Measurements from ENCODE around the gene ADGRF4.

ADGRF4 gene

GRCh38 chr6:47670851-47671250 lies 27.5 kb upstream of the ADGRF4 start:
- Mint-ChIP-seq H3K9me3 (no peaks in the 10 kb centered on the region), H3K4me3 (peak overlapping the region; percentile 30), H3K27ac (peak overlapping the region; percentile 90), H3K4me1 (peaks cover 36% of the 10 kb centered on the region), H3K36me3 (ENCODE audit: low read depth) (no peaks in the 10 kb centered on the region), H3K27me3 (ENCODE audit: low read depth, poor library complexity) (peaks cover 5% of the 10 kb centered on the region)
- DNase-seq = no peak
- TF ChIP-seq CTCF (IDR thresholded peaks at IDR 0.05) = no peak

GRCh38 chr6:47671777-47672176 lies 26.6 kb upstream of the ADGRF4 start:
- Mint-ChIP-seq H3K27me3 (ENCODE audit: low read depth, poor library complexity) (peaks cover 5% of the 10 kb centered on the region), H3K4me3 (no peak overlapping the region), H3K4me1 (peaks cover 36% of the 10 kb centered on the region), H3K9me3 (no peaks in the 10 kb centered on the region), H3K36me3 (ENCODE audit: low read depth) (no peaks in the 10 kb centered on the region), H3K27ac (no peak overlapping the region)
- DNase-seq = no peak
- TF ChIP-seq CTCF (IDR thresholded peaks at IDR 0.05) = no peak

GRCh38 chr6:47672816-47673215 lies 25.6 kb upstream of the ADGRF4 start:
- H3K4me1 Mint-ChIP-seq = peaks cover 36% of the 10 kb centered on the region
- no peak overlapping the region for H3K27ac Mint-ChIP-seq
- no peak for TF ChIP-seq CTCF (IDR thresholded peaks at IDR 0.05)

GRCh38 chr6:47674673-47675072 lies 23.7 kb upstream of the ADGRF4 start:
- no peak overlapping the region for H3K4me3 Mint-ChIP-seq
- no peak overlapping the region for H3K27ac Mint-ChIP-seq
- peaks cover 5% of the 10 kb centered on the region for H3K27me3 Mint-ChIP-seq (ENCODE audit: low read depth, poor library complexity)
- H3K9me3 Mint-ChIP-seq = no peaks in the 10 kb centered on the region
- H3K36me3 Mint-ChIP-seq (ENCODE audit: low read depth) = no peaks in the 10 kb centered on the region
- H3K4me1 Mint-ChIP-seq = peaks cover 19% of the 10 kb centered on the region
- DNase-seq = no peak
- no peak for TF ChIP-seq CTCF (IDR thresholded peaks at IDR 0.05)

More at GRCh38 chr6:47672816-47673215, 25.6 kb upstream of the ADGRF4 start:
- Mint-ChIP-seq H3K4me3 (no peak overlapping the region), H3K36me3 (ENCODE audit: low read depth) (no peaks in the 10 kb centered on the region), H3K27me3 (ENCODE audit: low read depth, poor library complexity) (peaks cover 5% of the 10 kb centered on the region), H3K9me3 (no peaks in the 10 kb centered on the region)
- DNase-seq = no peak

- TF ChIP-seq CTCF (IDR thresholded peaks at IDR 0.05) = no peak
- peaks cover 4% of the 10 kb centered on the region for H3K27me3 Mint-ChIP-seq (ENCODE audit: low read depth, poor library complexity)
- DNase-seq = no peak
- no peak overlapping the region for H3K4me3 Mint-ChIP-seq
- no peaks in the 10 kb centered on the region for H3K36me3 Mint-ChIP-seq (ENCODE audit: low read depth)
- no peak overlapping the region for H3K27ac Mint-ChIP-seq
- no peaks in the 10 kb centered on the region for H3K4me1 Mint-ChIP-seq
- no peaks in the 10 kb centered on the region for H3K9me3 Mint-ChIP-seq
Observed at GRCh38 chr6:47677381-47678100, 20.8 kb upstream of the ADGRF4 start.

GRCh38 chr6:47678739-47679138 lies 19.6 kb upstream of the ADGRF4 start:
- Mint-ChIP-seq H3K27ac (no peak overlapping the region), H3K36me3 (ENCODE audit: low read depth) (no peaks in the 10 kb centered on the region), H3K9me3 (no peaks in the 10 kb centered on the region), H3K4me3 (no peak overlapping the region), H3K27me3 (ENCODE audit: low read depth, poor library complexity) (no peaks in the 10 kb centered on the region), H3K4me1 (no peaks in the 10 kb centered on the region)
- no peak for TF ChIP-seq CTCF (IDR thresholded peaks at IDR 0.05)
- no peak for DNase-seq

All from nephron progenitor cell (in vitro differentiated cells).